ENCODE measurements around the gene CDC27. TPM values are rescaled to one million over a fixed set of nuclear protein-coding genes. Genes with fewer than 3 reads are reported as not detected.
"Not testable (repeated sequence)": the region's sequence is repeated elsewhere in the genome, so short reads cannot be mapped to it uniquely, and the experiment has no call there.

The CDC27 gene
- total and polyA plus RNA-seq, 2 donors (not counting 1 experiment from before 2014, with no cell fraction given): 20.5 to 90.7 TPM

GRCh38 chr17:47172696-47173565 is 16.2 kb downstream of the CDC27 start:
- H3K27ac ChIP-seq (ENCODE audit: low read length in 2 of 2): no peak overlapping the region
- intact Hi-C loops (cut with micrococcal nuclease): no loop called here
- H3K4me2 ChIP-seq (replicated peaks; ENCODE audit: low read depth, low read length, poor library complexity, severe bottlenecking): no peak overlapping the region
- peaks cover 11 to 51% of the 10 kb centered on the region in 2 experiments for H3K36me3 ChIP-seq (replicated peaks in 1 of 2; ENCODE audit: control extremely low read depth in 1 of 2, control insufficient read depth in 1 of 2, extremely low read depth in 1 of 2, insufficient read depth in 2 of 2, low read length in 1 of 2)
- no peaks in the 10 kb centered on the region for H3K9me3 Mint-ChIP-seq (ENCODE audit: insufficient read depth)
- H3K27ac Mint-ChIP-seq: no peak overlapping the region
- H3K9me3 ChIP-seq (ENCODE audit: control extremely low read depth in 1 of 3, control insufficient read depth in 2 of 3, insufficient read depth in 1 of 3, low read length in 2 of 3): peaks cover 0 to 7% (median 0%) of the 10 kb centered on the region in 3 donors
- H3K9ac ChIP-seq (ENCODE audit: low read length): no peak overlapping the region
- ChIA-PET CTCF (no interaction called here), POLR2A (no interaction called here)
- H3K27me3 ChIP-seq (replicated peaks in 1 of 4; ENCODE audit: control extremely low read depth in 1 of 4, control insufficient read depth in 3 of 4, insufficient read depth in 4 of 4, low read length in 3 of 4): no peaks in the 10 kb centered on the region
- no peak overlapping the region for H3K4me3 ChIP-seq (ENCODE audit: control extremely low read depth in 1 of 5, extremely low read depth in 1 of 5, insufficient read depth in 1 of 5, low read depth in 2 of 5, low read length in 4 of 5)
- no peak overlapping the region for H2AFZ ChIP-seq (ENCODE audit: insufficient read depth, low read depth, low read length, poor library complexity, severe bottlenecking)
- no peak for TF ChIP-seq CTCF (IDR thresholded peaks at IDR 0.05)
- no peak for TF ChIP-seq EZH2 (IDR thresholded peaks at IDR 0.05; ENCODE audit: borderline replicate concordance, insufficient read depth, low read depth, low read length, poor library complexity, severe bottlenecking)
- H3K4me1 Mint-ChIP-seq: peaks cover 38% of the 10 kb centered on the region
- H4K20me1 ChIP-seq (ENCODE audit: control insufficient read depth, insufficient read depth, low read length, poor library complexity, severe bottlenecking): no peaks in the 10 kb centered on the region
- ATAC-seq (ENCODE audit: low read depth): no peak
- H3K27me3 Mint-ChIP-seq: no peaks in the 10 kb centered on the region
- peaks cover 15 to 18% of the 10 kb centered on the region in 2 donors for H3K4me1 ChIP-seq (ENCODE audit: control insufficient read depth in 2 of 2, insufficient read depth in 2 of 2, low read length in 2 of 2)
- peaks cover 66% of the 10 kb centered on the region for H3K79me2 ChIP-seq (ENCODE audit: control insufficient read depth, insufficient read depth, low read length)
- DNase-seq: no peak
- WGBS (ENCODE audit: insufficient coverage): no CpG with 5 or more reads among the region's 2 CpGs
- no peak overlapping the region for H3K4me3 Mint-ChIP-seq

- no peaks in the 10 kb centered on the region for H3K9me3 Mint-ChIP-seq (ENCODE audit: insufficient read depth)
- intact Hi-C loops (cut with micrococcal nuclease): no loop called here
- Histone ChIP-seq H3K27ac (ENCODE audit: low read length in 2 of 2) (peak overlapping the region in 1 of 2 donors; percentile 39), H3K4me1 (ENCODE audit: control insufficient read depth in 2 of 2, insufficient read depth in 2 of 2, low read length in 2 of 2) (peaks cover 13 to 15% of the 10 kb centered on the region in 2 donors), H3K4me3 (ENCODE audit: control extremely low read depth in 1 of 5, extremely low read depth in 1 of 5, insufficient read depth in 1 of 5, low read depth in 2 of 5, low read length in 4 of 5) (no peak overlapping the region), H3K4me2 (replicated peaks; ENCODE audit: low read depth, low read length, poor library complexity, severe bottlenecking) (no peak overlapping the region), H3K9ac (ENCODE audit: low read length) (no peak overlapping the region), H3K9me3 (ENCODE audit: control extremely low read depth in 1 of 3, control insufficient read depth in 2 of 3, insufficient read depth in 1 of 3, low read length in 2 of 3) (peaks cover 0 to 7% (median 0%) of the 10 kb centered on the region in 3 donors), H4K20me1 (ENCODE audit: control insufficient read depth, insufficient read depth, low read length, poor library complexity, severe bottlenecking) (no peaks in the 10 kb centered on the region), H3K27me3 (replicated peaks in 1 of 4; ENCODE audit: control extremely low read depth in 1 of 4, control insufficient read depth in 3 of 4, insufficient read depth in 4 of 4, low read length in 3 of 4) (no peaks in the 10 kb centered on the region), H3K79me2 (ENCODE audit: control insufficient read depth, insufficient read depth, low read length) (peaks cover 45% of the 10 kb centered on the region), H3K36me3 (replicated peaks in 1 of 2; ENCODE audit: control extremely low read depth in 1 of 2, control insufficient read depth in 1 of 2, extremely low read depth in 1 of 2, insufficient read depth in 2 of 2, low read length in 1 of 2) (peaks cover 13 to 49% of the 10 kb centered on the region in 2 experiments), H2AFZ (ENCODE audit: insufficient read depth, low read depth, low read length, poor library complexity, severe bottlenecking) (no peak overlapping the region)
- H3K4me3 Mint-ChIP-seq: no peak overlapping the region
- peaks cover 27% of the 10 kb centered on the region for H3K4me1 Mint-ChIP-seq
- no peak overlapping the region for H3K27ac Mint-ChIP-seq
- DNase-seq (no peak), ATAC-seq (ENCODE audit: low read depth) (no peak)
- ChIA-PET POLR2A (no interaction called here), CTCF (interaction anchor here (1.4 kb wide), 1 partner anchor 15 kb away, joined by 3 read pairs; no protein-coding TSS in a partner anchor)
- no CpG with 5 or more reads among the region's 4 CpGs for WGBS (ENCODE audit: insufficient coverage)
- no peaks in the 10 kb centered on the region for H3K27me3 Mint-ChIP-seq
- TF ChIP-seq EZH2 (IDR thresholded peaks at IDR 0.05; ENCODE audit: borderline replicate concordance, insufficient read depth, low read depth, low read length, poor library complexity, severe bottlenecking) (no peak), CTCF (IDR thresholded peaks at IDR 0.05) (no peak)
These were observed 18.4 kb downstream of the CDC27 start for GRCh38 chr17:47170710-47171109.

GRCh38 chr17:47168896-47169295 is 20.2 kb downstream of the CDC27 start:
- H3K4me2 ChIP-seq (replicated peaks; ENCODE audit: low read depth, low read length, poor library complexity, severe bottlenecking); H3K9me3 ChIP-seq (ENCODE audit: control extremely low read depth in 1 of 3, control insufficient read depth in 2 of 3, insufficient read depth in 1 of 3, low read length in 2 of 3); H3K27me3 Mint-ChIP-seq; ATAC-seq (ENCODE audit: low read depth); H3K27ac ChIP-seq (ENCODE audit: low read length in 2 of 2); H3K9me3 Mint-ChIP-seq (ENCODE audit: insufficient read depth); H3K27me3 ChIP-seq (replicated peaks in 1 of 4; ENCODE audit: control extremely low read depth in 1 of 4, control insufficient read depth in 3 of 4, insufficient read depth in 4 of 4, low read length in 3 of 4); H3K4me3 ChIP-seq (ENCODE audit: control extremely low read depth in 1 of 5, extremely low read depth in 1 of 5, insufficient read depth in 1 of 5, low read depth in 2 of 5, low read length in 4 of 5); DNase-seq; H3K4me1 ChIP-seq (ENCODE audit: control insufficient read depth in 2 of 2, insufficient read depth in 2 of 2, low read length in 2 of 2); H3K9ac ChIP-seq (ENCODE audit: low read length); H3K4me3 Mint-ChIP-seq; intact Hi-C loops (cut with micrococcal nuclease); H3K27ac Mint-ChIP-seq; H4K20me1 ChIP-seq (ENCODE audit: control insufficient read depth, insufficient read depth, low read length, poor library complexity, severe bottlenecking); H2AFZ ChIP-seq (ENCODE audit: insufficient read depth, low read depth, low read length, poor library complexity, severe bottlenecking): not testable (repeated sequence)
- H3K36me3 ChIP-seq (replicated peaks in 1 of 2; ENCODE audit: control extremely low read depth in 1 of 2, control insufficient read depth in 1 of 2, extremely low read depth in 1 of 2, insufficient read depth in 2 of 2, low read length in 1 of 2): peaks cover 10 to 45% of the 10 kb centered on the region in 2 experiments
- CTCF ChIA-PET: interaction anchor here (1.3 kb wide), 1 partner anchor 148 kb away, joined by 3 read pairs; no protein-coding TSS in a partner anchor
- POLR2A ChIA-PET: interaction anchor here (0.6 kb wide), 1 partner anchor 147 kb away, joined by 4 read pairs; no protein-coding TSS in a partner anchor
- WGBS (ENCODE audit: insufficient coverage): 100% methylated on average over 2 of the region's 4 CpGs
- H3K79me2 ChIP-seq (ENCODE audit: control insufficient read depth, insufficient read depth, low read length): peaks cover 34% of the 10 kb centered on the region
- peaks cover 22% of the 10 kb centered on the region for H3K4me1 Mint-ChIP-seq

Data from B cell (primary cell).